ENCODE measurements around the gene NBAS.
"Not testable (repeated sequence)": the region's sequence is repeated elsewhere in the genome, so short reads cannot be mapped to it uniquely, and the experiment has no call there.

NBAS gene

GRCh38 chr2:15456352-15456751, 104.8 kb downstream of the NBAS start:
- DNase-seq = no peak

GRCh38 chr2:15450808-15451207, 110.3 kb downstream of the NBAS start:
- no peak for DNase-seq

- no peak for DNase-seq
These were observed 111.4 kb downstream of the NBAS start for GRCh38 chr2:15449556-15450236.

- DNase-seq = no peak
These were observed 112.8 kb downstream of the NBAS start for GRCh38 chr2:15448250-15448839.

GRCh38 chr2:15447381-15447780, 113.8 kb downstream of the NBAS start:
- DNase-seq = no peak

GRCh38 chr2:15446961-15447360, 114.2 kb downstream of the NBAS start:
- no peak for DNase-seq

- no peak for DNase-seq
These were observed 115.1 kb downstream of the NBAS start for GRCh38 chr2:15445891-15446562.

- DNase-seq = not testable (repeated sequence)
These were observed 121.2 kb downstream of the NBAS start for GRCh38 chr2:15439768-15440524.

- DNase-seq = not testable (repeated sequence)
These were observed 121.8 kb downstream of the NBAS start for GRCh38 chr2:15439366-15439765.

- DNase-seq = no peak
These were observed 124.9 kb downstream of the NBAS start for GRCh38 chr2:15436195-15436594.

GRCh38 chr2:15435474-15435873, 125.7 kb downstream of the NBAS start:
- DNase-seq = no peak

- DNase-seq = no peak
These were observed 128.4 kb downstream of the NBAS start for GRCh38 chr2:15432642-15433256.

GRCh38 chr2:15429032-15429431, 132.1 kb downstream of the NBAS start:
- DNase-seq = no peak

- no peak for DNase-seq
These were observed 133.1 kb downstream of the NBAS start for GRCh38 chr2:15427987-15428386.

GRCh38 chr2:15426606-15427005, 134.5 kb downstream of the NBAS start:
- DNase-seq = no peak

- no peak for DNase-seq
These were observed 135.4 kb downstream of the NBAS start for GRCh38 chr2:15425712-15426111.

- no peak for DNase-seq
These were observed 139.4 kb downstream of the NBAS start for GRCh38 chr2:15421753-15422152.

GRCh38 chr2:15415748-15416147, 145.4 kb downstream of the NBAS start:
- no peak for DNase-seq

GRCh38 chr2:15412779-15413178, 148.4 kb downstream of the NBAS start:
- no peak for DNase-seq

- no peak for DNase-seq
These were observed 148.8 kb downstream of the NBAS start for GRCh38 chr2:15412309-15412708.

- DNase-seq = no peak
These were observed 150.2 kb downstream of the NBAS start for GRCh38 chr2:15410884-15411283.

- no peak for DNase-seq
These were observed 152.4 kb downstream of the NBAS start for GRCh38 chr2:15408759-15409158.

- DNase-seq = no peak
These were observed 153.5 kb downstream of the NBAS start for GRCh38 chr2:15407666-15408065.
